ENCODE measurements around the gene ST3GAL2. TPM values are rescaled to one million over a fixed set of nuclear protein-coding genes. Genes with fewer than 3 reads are reported as not detected.

The ST3GAL2 gene
- total and polyA plus RNA-seq, 4 donors = 8.4 to 37.0 (median 30.5) TPM

DNA sequence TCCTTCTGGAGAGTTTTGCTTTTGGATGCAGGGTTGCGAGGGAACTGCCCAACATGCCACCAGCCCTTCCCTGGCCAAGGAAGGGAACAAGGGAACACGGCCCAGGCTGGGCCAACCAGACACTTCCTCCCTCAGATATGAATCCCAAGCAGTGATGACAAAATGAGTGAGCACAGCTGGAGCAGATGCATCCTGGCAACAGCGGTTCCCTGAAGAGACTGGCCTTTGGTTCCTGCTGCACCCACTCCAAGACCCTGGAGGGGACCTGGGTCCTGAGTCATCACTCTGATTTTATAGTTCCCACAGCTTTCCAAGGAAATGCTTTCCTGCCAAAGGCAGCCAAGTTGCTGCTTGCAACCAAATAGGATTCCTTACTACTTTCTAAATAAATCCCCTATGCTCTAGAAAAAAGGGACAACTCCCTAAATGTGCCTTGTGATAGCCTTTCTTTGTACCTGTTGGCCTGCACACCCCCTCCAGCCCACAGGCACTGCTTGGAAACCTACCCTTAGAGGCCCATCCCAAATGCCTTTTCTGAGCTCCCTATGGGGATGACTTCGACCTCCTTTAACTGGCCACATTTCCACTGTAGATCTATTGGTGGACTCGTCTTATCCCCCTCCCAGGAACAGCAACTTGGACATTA is 5.3 kb downstream of the ST3GAL2 start:
- no peak for TF ChIP-seq CTCF (IDR thresholded peaks at IDR 0.05; ENCODE audit: control extremely low read depth, extremely low read depth)
- no peak for ATAC-seq (ENCODE audit: insufficient read depth, low FRiP score)
- H3K4me1 ChIP-seq (ENCODE audit: control insufficient read depth in 5 of 5, insufficient read depth in 5 of 5, low read length in 5 of 5) = peaks cover 42 to 77% (median 51%) of the 10 kb centered on the region in 5 donors
- no peak overlapping the region for H3K9ac ChIP-seq (ENCODE audit: insufficient read depth in 1 of 2, low read length in 2 of 2)
- peaks cover 0 to 16% (median 6%) of the 10 kb centered on the region in 4 donors for H3K36me3 ChIP-seq (ENCODE audit: control insufficient read depth in 4 of 4, insufficient read depth in 4 of 4, low read length in 4 of 4)
- peak overlapping the region; percentile 10 to 83 for H3K27ac ChIP-seq (ENCODE audit: low read depth in 1 of 2, low read length in 1 of 2)
- peak; percentile 67 to 84 (median 68) for DNase-seq
- H3K27me3 ChIP-seq (ENCODE audit: control insufficient read depth in 3 of 3, insufficient read depth in 3 of 3, low read length in 2 of 3) = no peaks in the 10 kb centered on the region
- WGBS, 2 donors = 45 to 46% methylated on average over 5 of the region's 5 CpGs
- H3K9me3 ChIP-seq (ENCODE audit: control insufficient read depth in 4 of 4, insufficient read depth in 3 of 4, low read length in 3 of 4) = no peaks in the 10 kb centered on the region
- no peak overlapping the region for H3K4me3 ChIP-seq

GRCh38 chr16:70432723-70433457 is 6.0 kb downstream of the ST3GAL2 start:
- peaks cover 0 to 15% (median 6%) of the 10 kb centered on the region in 4 donors for H3K36me3 ChIP-seq (ENCODE audit: control insufficient read depth in 4 of 4, insufficient read depth in 4 of 4, low read length in 4 of 4)
- no peak overlapping the region for H3K9ac ChIP-seq (ENCODE audit: insufficient read depth in 1 of 2, low read length in 2 of 2)
- WGBS, 2 donors = 31 to 36% methylated on average over 12 of the region's 12 CpGs
- H3K27ac ChIP-seq (ENCODE audit: low read depth in 1 of 2, low read length in 1 of 2) = peak overlapping the region; percentile 10 to 83
- TF ChIP-seq CTCF (IDR thresholded peaks at IDR 0.05; ENCODE audit: control extremely low read depth, extremely low read depth) = no peak
- no peak for ATAC-seq (ENCODE audit: insufficient read depth, low FRiP score)
- H3K9me3 ChIP-seq (ENCODE audit: control insufficient read depth in 4 of 4, insufficient read depth in 3 of 4, low read length in 3 of 4) = no peaks in the 10 kb centered on the region
- DNase-seq = peak; percentile 44 to 61 (median 60)
- no peak overlapping the region for H3K4me3 ChIP-seq
- H3K27me3 ChIP-seq (ENCODE audit: control insufficient read depth in 3 of 3, insufficient read depth in 3 of 3, low read length in 2 of 3) = no peaks in the 10 kb centered on the region
- H3K4me1 ChIP-seq (ENCODE audit: control insufficient read depth in 5 of 5, insufficient read depth in 5 of 5, low read length in 5 of 5) = peaks cover 42 to 83% (median 51%) of the 10 kb centered on the region in 5 donors

DNA sequence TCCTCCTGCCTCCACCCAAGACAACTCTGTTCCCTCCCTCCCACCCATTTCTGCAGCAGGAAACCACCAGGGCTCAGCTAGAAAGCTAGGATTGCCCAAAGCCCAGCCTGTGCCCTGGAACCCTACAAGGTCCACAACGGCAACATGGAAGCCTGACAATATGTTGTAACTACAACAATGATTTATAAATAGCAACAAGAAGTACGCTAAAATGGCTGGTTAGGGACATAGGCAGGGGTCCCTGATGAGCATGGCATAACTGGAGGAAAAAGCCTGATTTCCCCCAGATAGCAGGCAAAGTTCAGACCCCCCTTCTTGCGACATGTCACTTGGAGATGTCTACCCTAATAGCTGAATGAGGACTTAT is 6.6 kb downstream of the ST3GAL2 start:
- no peaks in the 10 kb centered on the region for H3K9me3 ChIP-seq (ENCODE audit: control insufficient read depth in 4 of 4, insufficient read depth in 3 of 4, low read length in 3 of 4)
- 25 to 38% methylated on average over 3 of the region's 3 CpGs for WGBS, 2 donors

More for the DNA sequence above, 6.6 kb downstream of the ST3GAL2 start:
- TF ChIP-seq CTCF (IDR thresholded peaks at IDR 0.05; ENCODE audit: control extremely low read depth, extremely low read depth) = no peak
- Histone ChIP-seq H3K27me3 (ENCODE audit: control insufficient read depth in 3 of 3, insufficient read depth in 3 of 3, low read length in 2 of 3) (no peaks in the 10 kb centered on the region), H3K27ac (ENCODE audit: low read depth in 1 of 2, low read length in 1 of 2) (peak overlapping the region in 1 of 2 donors; percentile 83), H3K36me3 (ENCODE audit: control insufficient read depth in 4 of 4, insufficient read depth in 4 of 4, low read length in 4 of 4) (peaks cover 0 to 13% (median 6%) of the 10 kb centered on the region in 4 donors), H3K4me3 (no peak overlapping the region), H3K9ac (ENCODE audit: insufficient read depth in 1 of 2, low read length in 2 of 2) (no peak overlapping the region), H3K4me1 (ENCODE audit: control insufficient read depth in 5 of 5, insufficient read depth in 5 of 5, low read length in 5 of 5) (peaks cover 47 to 83% (median 55%) of the 10 kb centered on the region in 5 donors)
- ATAC-seq (ENCODE audit: insufficient read depth, low FRiP score) (no peak), DNase-seq (peak in 2 of 3 donors; percentile 54 to 55)

All from lung (tissue), 12 donors.